HG03442 (cell line): ENCODE measurements around the gene MTMR2.
"Not testable (repeated sequence)": the region's sequence is repeated elsewhere in the genome, so short reads cannot be mapped to it uniquely, and the experiment has no call there.

ENCODE experiments used
- ATAC-seq: cut with Tn5 transposase; IDR thresholded peaks from one replicate; pipeline ENCODE4 v1.9.1; 2021; ENCODE audit warnings: mild to moderate bottlenecking, moderate library complexity; ENCODE audit not compliant: unreplicated experiment

The MTMR2 gene

DNA sequence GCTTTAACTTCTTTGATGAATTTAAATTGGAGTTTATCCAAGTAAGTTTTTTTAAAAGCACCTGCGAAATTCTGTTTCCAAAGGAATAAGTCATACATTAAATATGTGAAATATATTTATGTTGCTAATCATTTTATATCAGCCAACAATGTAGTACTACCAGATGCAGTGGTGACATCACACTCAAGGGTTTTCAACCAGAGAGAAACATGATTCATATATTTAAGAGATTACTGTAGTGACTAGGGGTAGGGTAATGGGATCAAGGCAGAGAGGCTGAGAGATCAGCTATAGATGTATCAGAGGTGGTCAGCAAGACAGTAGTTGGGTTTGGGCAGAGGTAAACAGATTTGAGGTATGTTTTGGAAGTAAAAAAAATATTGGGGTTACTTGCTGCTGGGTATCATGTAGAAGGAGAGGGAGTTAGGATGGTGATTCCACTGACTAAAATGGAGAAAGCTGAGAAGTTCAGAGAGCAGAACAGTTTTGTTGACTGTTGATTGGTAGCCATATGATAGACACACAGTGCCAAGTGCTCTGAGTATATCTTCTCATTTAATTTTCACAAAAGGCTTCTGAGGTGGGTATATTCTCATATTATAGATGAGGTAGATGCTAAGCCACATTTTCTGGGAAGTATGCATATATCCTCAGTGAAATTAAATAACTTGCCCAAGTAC, 94.2 kb downstream of the MTMR2 start:
- ATAC-seq, result no peak

GRCh38 chr11:95827696-95828095, 96.2 kb downstream of the MTMR2 start:
- ATAC-seq, result no peak

DNA sequence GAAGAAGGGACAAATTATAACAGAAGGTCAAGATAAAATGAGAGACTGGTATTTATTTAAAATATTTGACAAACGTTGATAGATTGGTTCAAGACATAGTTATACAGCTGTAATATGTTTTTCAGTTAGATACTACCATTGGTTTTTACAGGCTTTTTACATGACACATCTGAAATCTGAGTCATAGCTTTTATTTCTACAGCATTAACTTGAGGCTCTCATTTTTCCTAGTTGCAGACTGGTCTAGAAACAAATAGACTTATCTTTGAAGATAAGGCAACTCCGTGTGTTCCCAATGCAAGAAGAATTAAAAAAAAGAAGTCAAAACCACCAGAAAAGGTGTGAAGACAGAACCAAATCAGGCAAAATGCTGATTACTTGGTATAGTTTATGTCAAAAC, 102.3 kb downstream of the MTMR2 start:
- no peak for ATAC-seq

DNA sequence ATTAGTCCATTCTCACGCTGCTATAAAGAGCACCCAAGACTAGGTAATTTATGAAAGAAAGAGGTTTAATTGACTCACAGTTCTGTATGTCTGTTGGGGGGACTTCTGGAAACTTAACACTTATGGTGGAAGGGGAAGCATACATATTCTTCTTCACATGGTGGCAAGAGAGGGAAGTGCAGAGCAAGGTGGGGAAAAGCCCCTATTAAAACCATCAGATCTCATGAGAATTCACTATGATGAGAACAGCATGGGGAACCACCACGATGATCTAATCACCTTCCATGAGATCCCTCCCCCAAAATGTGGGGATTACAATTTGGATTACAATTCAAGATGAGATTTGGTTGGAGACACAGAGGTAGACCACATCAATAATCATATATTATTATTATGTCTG, 107.9 kb downstream of the MTMR2 start:
- ATAC-seq, result no peak

DNA sequence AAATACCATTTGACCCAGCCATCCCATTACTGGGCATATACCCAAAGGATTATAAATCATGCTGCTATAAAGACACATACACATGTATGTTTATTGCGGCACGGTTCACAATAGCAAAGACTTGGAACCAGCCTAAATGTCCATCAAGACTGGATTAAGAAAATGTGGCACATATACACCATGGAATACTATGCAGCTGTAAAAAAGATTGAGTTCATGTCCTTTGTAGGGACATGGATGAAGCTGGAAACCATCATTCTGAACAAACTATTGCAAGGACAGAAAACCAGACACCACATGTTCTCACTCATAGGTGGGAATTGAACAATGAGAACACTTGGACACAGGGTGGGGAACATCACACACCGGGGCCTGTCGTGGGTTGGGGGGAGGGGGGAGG, 112.9 kb downstream of the MTMR2 start:
- not testable (repeated sequence) for ATAC-seq

DNA sequence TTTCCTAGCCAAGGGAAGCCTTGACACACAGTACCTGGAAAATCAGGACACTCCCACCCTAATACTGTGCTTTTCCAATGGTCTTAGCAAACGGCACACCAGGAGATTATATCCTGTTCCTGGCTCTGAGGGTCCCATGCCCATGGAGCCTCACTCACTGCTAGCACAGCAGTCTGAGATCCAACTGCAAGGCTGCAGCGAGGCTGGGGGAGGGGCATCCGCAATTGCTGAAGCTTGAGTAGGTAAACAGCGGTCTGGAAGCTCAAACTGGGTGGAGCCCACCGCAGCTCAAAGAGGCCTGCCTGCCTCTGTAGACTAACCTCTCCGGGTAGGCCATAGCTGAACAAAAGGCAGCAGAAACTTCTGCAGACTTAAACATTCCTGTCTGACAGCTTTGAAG, 117.4 kb downstream of the MTMR2 start:
- not testable (repeated sequence) for ATAC-seq

DNA sequence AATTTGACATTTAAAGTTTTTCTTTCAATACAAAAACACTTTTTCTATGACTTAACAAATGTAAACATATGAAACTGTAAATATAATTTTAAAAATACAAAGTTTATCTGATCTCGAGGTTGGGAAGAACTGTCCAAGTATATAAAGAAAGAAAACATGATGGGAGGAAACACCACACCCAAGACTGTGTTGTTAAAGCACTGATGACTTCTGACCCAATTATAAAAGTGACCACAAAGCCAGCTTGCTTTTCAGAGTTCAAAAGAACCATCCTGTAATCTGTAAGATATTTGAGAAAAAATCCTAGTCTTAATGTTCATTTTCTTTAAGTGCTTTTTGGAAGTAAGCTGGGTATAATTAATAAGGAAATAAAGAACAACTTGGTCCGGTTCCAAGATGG, 118.0 kb downstream of the MTMR2 start:
- ATAC-seq, result no peak

GRCh38 chr11:95803973-95804372, 119.9 kb downstream of the MTMR2 start:
- ATAC-seq, result no peak

- no peak for ATAC-seq
These were observed 121.1 kb downstream of the MTMR2 start for GRCh38 chr11:95802806-95803205.

DNA sequence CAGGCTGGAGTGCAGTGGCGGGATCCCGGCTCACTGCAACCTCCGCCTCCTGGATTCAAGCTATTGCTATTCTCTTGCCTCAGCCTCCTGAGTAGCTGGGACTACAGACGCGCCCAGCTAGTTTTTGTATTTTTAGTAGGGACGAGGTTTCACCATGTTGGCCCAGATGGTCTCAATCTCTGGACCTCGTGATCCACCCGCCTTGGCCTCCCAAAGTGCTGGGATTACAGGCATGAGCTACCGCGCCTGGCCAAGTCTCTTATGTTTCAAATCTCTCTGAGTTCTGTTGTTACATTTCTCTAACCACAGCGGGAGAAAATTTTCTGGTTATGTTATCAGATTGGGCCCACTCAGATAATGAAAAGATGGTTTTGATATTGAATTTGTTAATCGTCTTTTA, 123.5 kb downstream of the MTMR2 start:
- ATAC-seq, result no peak

GRCh38 chr11:95799546-95799945, 124.4 kb downstream of the MTMR2 start:
- ATAC-seq, result no peak

DNA sequence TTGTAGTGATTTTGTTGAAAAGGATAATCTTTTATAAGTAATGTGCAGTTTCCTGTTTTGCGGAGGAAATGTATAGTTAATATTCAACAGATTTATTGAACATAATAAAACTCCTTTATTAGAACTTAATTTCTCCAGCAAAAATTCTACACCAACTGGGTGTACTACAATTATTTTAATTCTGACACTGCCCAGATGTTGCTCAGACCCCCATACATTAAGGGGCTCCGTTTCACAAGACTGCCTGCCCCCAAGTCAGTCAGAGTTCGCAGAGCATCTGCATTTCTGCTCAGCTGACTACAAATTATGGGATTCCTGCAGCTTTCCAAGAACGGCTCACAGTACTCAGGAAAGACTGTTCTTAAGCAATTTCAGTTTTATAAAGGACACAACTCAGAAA, 127.4 kb downstream of the MTMR2 start:
- ATAC-seq, result no peak

DNA sequence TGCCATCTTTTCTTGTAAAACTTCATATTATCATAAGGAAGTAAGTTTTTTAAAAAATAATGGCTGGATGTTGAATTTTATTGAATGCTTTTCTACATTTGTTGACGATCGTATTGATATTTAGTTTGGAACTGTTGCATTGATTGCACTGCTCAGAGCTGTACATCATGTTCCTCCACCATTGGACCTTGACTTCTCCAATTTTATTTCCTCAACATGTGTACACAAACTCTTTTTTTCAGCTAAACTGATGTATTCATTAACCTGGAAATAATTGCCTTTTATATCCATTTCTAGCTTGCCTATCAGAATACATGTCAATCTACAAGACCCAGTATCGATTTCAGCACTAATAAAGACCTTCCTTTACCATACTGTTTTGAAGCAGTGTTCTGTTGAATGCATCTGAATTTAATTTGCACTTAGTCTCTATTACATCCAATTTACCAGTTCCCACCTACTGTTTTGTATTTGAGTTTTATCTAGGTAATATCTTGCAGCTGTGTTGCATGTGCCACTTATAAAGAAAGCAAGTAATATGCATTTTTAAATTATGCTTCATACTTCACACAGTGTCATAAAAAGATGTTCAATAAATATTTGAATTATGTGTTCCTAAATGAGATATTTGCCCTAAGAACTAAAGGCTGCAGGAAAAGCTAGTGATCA, 128.1 kb downstream of the MTMR2 start:
- ATAC-seq, result no peak

- ATAC-seq, result no peak
These were observed 129.8 kb downstream of the MTMR2 start for GRCh38 chr11:95794086-95794485.

GRCh38 chr11:95793116-95793515, 130.8 kb downstream of the MTMR2 start:
- no peak for ATAC-seq

DNA sequence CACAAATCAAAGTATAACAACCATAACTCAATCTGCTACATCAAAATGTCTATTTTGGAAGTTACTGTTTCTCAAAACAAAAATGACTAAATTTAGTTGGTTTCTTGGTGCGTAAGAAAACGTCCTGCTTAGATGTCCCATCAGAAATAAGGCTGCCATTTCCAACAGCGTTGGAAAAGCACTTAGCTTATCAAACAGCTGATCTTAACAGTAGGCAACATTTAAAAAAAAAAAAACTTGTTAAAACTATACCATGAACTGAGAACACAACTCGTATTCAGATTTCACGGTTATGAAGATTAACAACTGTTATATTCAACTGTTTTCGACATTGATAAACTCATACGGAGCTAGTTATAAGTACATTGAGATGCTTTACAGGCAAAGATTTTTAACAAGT, 131.2 kb downstream of the MTMR2 start:
- ATAC-seq, result no peak

DNA sequence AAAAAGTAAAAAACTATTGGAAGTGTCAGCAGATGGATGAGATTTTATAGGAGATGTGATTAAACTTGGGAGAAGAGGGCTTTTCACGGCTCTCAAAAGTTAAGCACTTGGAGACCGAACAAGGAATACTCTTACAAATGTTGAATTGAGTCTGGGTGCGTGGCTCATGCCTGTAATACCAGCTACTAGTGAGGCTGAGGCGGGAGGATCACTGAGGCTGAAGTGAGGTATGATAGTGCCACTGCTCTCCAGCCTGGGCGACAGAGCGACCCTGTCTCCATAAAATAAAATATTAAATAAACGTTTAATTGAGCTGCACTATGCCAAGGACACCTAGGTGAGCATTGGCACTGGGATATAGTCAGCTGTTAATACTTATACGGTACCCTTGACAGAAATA, 131.7 kb downstream of the MTMR2 start:
- no peak for ATAC-seq

DNA sequence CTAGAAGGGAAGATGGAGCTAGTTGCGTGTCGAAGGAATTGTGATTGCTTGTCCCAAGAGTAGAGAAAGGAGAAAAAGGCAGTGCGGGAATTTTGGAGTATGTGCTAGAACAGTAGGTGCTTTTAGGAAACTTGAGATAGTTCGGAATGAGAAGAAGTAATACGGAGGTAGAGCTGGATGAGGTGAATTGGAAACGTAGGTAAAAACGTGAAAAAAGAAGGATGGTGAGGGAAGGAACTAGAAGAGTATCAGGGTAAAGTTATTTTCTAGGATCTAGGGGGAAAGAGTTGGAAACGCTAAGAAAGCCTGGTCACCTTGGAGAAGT, 132.2 kb downstream of the MTMR2 start:
- no peak for ATAC-seq

GRCh38 chr11:95790933-95791708, 132.8 kb downstream of the MTMR2 start:
- no peak for ATAC-seq

DNA sequence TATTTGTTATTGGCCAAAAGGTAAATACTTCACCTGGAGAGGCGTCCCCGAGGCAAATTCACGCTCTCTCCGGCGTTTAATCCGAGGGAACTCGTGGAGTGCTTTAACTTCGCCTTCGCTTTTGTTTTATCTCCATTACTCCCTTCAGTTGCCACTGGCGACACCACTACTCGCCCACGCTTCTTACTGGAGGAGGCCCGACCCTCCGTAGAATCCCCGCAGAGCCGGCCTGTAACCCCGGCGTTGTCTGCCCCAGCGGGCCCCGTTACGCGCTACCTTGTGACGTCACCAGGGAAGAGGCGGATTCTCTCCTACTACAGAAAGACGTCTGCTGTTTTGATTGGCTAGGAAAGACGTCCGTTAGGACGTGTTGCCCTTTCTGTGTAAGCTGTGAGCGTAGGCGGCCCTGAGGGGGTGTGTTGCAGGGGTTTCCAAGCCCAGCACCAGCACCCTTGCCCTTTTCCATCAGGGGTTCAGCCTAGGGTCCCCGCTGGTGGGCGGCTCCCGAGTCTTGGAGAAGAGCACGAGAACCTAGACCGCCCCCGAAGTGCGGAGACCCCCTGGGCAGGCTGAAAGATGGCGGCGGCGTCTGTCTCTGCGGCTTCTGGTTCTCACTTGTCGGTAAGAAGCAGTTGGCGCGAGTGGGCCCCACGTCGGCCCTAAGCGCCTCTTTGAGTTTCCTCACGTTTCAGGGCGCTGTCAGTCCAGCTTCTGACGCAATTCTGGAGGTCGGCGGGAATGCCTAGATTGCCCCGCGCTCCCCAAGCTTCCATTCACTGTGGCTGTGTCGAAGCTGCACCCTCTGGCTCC, 133.6 kb downstream of the MTMR2 start, which contains the start of gene CEP57:
Gene CEP57, plus strand, starts transcription at position 376 of the 810 bp plus-strand sequence. Its CDS starts 201 bp downstream, at position 577.
- ATAC-seq, result peak; percentile 66

GRCh38 chr11:95789506-95790122, 134.3 kb downstream of the MTMR2 start, which contains the start of gene FAM76B:
Gene FAM76B (minus strand): TSS chr11:95789782. CDS start chr11:95789478, 304 bp downstream.
- peak; percentile 70 for ATAC-seq
